Tibial artery (tissue), 4 donors: Measurements from ENCODE around the gene CDA.

Source experiments
- DNase-seq, 2 donors: peaks; one replicate each; pipeline ENCODE4 v3.0.0-alpha.2; 2019
- H3K27ac ChIP-seq, 2 donors: fragments of 200-600 bp; sonication (generic) in 1 of 2; 1 replicate in 1 of 2; 2 replicates in 1 of 2; pipeline ENCODE4 v1.5.1; 2018 to 2019; ENCODE audit warnings: mild to moderate bottlenecking in 1 of 2
- H3K27me3 ChIP-seq, 2 donors: fragments of 200-600 bp; sonication (generic) in 1 of 2; one replicate each; pipeline versions ENCODE4 v1.5.1 to v1.6.0; 2016 to 2019
- H3K36me3 ChIP-seq, 3 donors: fragments of 200-600 bp; sonication (generic) in 2 of 3; one replicate each; pipeline ENCODE4 v1.5.1; 2016 to 2019; ENCODE audit warnings: mild to moderate bottlenecking in 2 of 3
- H3K4me1 ChIP-seq, 4 donors: fragments of 200-600 bp; sonication (generic) in 2 of 4; 1 replicate in 3 of 4; 2 replicates in 1 of 4; pipeline ENCODE4 v1.5.1; 2016 to 2019
- H3K4me3 ChIP-seq, 2 donors: fragments of 200-600 bp; sonication (generic) in 1 of 2; 1 replicate in 1 of 2; 2 replicates in 1 of 2; pipeline ENCODE4 v1.5.1; 2018 to 2019; ENCODE audit warnings: mild to moderate bottlenecking in 2 of 2
- H3K9me3 ChIP-seq, 3 donors: fragments of 200-600 bp; sonication (generic) in 1 of 3; one replicate each; pipeline ENCODE4 v1.5.1; 2016 to 2019
- intact Hi-C: fragments of 100-400 bp; cut with DNase I; formaldehyde crosslinking; loops from one replicate; pipeline ENCODE4 v1.15.0; 2023; ENCODE audit warnings: low total_unique reads
- TF ChIP-seq, protein P1 (sequence below), 2 experiments: fragments of 200-600 bp in 1 of 2; fragments of 450-650 bp in 1 of 2; IDR thresholded peaks; one replicate each; pipeline ENCODE4 v1.5.1; 2017 to 2019; ENCODE audit warnings: antibody characterized with exemption in 2 of 2, mild to moderate bottlenecking in 1 of 2, moderate library complexity in 1 of 2

CDA gene

DNA sequence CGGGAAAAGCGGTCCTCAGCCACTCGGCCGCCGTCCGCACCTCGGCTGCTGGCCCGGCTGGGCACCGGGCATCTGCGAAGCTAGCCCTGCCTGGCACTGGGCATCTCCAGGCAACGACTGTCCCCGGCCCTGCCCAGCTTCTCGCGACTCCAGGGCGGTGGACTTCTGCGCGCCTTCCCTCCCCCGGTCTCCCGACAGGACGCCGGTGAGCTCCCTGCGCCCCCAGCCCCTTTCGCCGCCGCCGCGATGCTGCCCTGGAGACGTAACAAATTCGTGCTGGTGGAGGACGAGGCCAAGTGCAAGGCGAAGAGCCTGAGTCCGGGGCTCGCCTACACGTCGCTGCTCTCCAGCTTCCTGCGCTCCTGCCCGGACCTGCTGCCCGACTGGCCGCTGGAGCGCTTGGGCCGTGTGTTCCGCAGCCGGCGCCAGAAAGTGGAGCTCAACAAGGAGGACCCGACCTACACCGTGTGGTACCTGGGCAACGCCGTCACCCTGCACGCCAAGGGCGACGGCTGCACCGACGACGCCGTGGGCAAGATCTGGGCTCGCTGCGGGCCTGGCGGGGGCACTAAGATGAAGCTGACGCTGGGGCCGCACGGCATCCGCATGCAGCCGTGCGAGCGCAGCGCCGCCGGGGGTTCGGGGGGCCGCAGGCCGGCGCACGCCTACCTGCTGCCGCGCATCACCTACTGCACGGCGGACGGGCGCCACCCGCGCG is 36.0 kb upstream of the CDA start:
- H3K27me3 ChIP-seq: peaks cover 0 to 66% of the 10 kb centered on the region in 2 donors
- intact Hi-C loops: no loop called here

DNA sequence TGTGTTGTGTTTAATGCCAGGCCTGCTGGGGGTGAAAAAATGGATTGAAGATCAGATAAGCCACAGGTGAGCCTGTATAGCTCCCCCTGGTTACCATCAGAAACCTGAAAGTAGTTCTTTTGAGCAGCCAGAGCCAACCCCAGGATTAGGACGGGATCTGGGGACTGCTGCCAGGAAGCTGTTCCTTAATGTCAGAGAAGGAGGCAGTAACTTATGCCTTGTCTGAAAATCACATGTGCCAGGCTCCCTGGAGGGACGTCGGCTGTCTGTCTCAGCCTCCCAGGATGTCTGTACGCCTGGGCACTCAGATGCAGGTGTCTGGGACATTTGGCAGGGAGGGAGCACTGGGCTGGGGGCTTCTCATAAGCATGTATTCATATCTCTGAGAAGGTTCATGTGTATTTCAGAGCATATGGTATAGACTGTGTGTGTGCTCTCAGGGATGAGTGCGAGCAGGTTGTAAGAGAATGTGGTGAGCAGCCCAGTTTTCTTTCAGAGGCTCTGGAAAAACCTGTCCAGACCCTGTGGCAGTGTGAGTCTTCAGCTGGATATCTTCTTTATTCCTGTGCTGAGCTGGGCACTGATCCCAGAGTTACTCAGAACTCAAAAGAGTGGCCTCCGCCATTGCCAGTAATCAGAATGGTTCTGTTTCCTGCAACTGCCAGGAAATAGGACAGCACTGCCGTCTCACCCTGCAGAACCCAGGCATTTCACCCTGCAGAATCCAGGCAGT is 33.7 kb upstream of the CDA start:
- Histone ChIP-seq H3K36me3 (no peaks in the 10 kb centered on the region), H3K27ac (no peak overlapping the region), H3K27me3 (peaks cover 0 to 72% of the 10 kb centered on the region in 2 donors), H3K9me3 (no peaks in the 10 kb centered on the region), H3K4me3 (no peak overlapping the region), H3K4me1 (peaks cover 0 to 26% (median 9%) of the 10 kb centered on the region in 4 donors)
- DNase-seq: no peak
- intact Hi-C loops: no loop called here
- TF ChIP-seq, protein P1, sequence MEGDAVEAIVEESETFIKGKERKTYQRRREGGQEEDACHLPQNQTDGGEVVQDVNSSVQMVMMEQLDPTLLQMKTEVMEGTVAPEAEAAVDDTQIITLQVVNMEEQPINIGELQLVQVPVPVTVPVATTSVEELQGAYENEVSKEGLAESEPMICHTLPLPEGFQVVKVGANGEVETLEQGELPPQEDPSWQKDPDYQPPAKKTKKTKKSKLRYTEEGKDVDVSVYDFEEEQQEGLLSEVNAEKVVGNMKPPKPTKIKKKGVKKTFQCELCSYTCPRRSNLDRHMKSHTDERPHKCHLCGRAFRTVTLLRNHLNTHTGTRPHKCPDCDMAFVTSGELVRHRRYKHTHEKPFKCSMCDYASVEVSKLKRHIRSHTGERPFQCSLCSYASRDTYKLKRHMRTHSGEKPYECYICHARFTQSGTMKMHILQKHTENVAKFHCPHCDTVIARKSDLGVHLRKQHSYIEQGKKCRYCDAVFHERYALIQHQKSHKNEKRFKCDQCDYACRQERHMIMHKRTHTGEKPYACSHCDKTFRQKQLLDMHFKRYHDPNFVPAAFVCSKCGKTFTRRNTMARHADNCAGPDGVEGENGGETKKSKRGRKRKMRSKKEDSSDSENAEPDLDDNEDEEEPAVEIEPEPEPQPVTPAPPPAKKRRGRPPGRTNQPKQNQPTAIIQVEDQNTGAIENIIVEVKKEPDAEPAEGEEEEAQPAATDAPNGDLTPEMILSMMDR (IDR thresholded peaks at IDR 0.05): no peak

More for the DNA sequence above, 36.0 kb upstream of the CDA start:
- peaks cover 0 to 26% (median 9%) of the 10 kb centered on the region in 4 donors for H3K4me1 ChIP-seq
- no peaks in the 10 kb centered on the region for H3K9me3 ChIP-seq
- H3K36me3 ChIP-seq: no peaks in the 10 kb centered on the region
- DNase-seq: no peak
- TF ChIP-seq, protein P1 (IDR thresholded peaks at IDR 0.05): no peak
- peak overlapping the region; percentile 27 to 43 for H3K4me3 ChIP-seq
- H3K27ac ChIP-seq: no peak overlapping the region

DNA sequence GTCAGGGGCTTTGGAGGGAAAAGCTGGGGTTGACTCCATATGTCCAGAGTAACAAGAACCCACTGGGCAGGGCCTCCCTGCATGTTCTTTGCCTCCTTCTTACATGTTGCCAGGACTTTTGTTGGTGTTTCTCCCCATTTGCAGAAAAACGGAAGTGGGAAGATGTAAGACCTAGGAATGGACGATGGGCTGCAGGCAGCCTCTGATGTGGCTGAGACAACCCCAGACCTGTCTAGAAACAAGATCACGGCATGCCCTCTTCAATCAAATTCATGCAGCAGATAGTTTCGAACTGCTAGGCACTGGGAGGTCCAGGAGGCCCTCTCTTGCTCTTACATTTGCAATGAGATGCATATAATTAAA is 33.2 kb upstream of the CDA start:
- TF ChIP-seq, protein P1 (IDR thresholded peaks at IDR 0.05): no peak
- Histone ChIP-seq H3K27me3 (peaks cover 0 to 76% of the 10 kb centered on the region in 2 donors), H3K9me3 (no peaks in the 10 kb centered on the region), H3K36me3 (no peaks in the 10 kb centered on the region), H3K4me1 (peaks cover 0 to 26% (median 9%) of the 10 kb centered on the region in 4 donors), H3K4me3 (no peak overlapping the region), H3K27ac (no peak overlapping the region)
- DNase-seq: no peak
- intact Hi-C loops: no loop called here

DNA sequence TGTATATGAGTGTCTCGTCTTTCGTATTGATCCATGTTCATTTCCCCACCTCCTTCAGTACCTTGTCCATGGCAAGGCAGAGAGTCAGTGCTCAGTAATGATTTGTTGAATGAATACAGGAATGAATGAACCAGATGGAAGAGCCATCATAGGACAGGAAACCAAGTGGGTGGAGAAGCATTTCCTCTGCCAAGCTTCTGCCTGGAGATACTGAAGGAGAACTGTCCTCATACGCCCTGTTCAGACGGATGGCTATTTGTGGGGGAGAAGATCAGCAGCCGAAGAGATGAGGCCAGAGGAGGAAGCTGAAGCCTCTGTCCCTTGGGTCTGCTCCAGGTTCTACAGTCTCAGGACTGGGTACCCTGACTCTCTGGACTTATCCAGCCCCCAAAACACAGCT is 30.7 kb upstream of the CDA start:
- TF ChIP-seq, protein P1 (IDR thresholded peaks at IDR 0.05): no peak
- peaks cover 0 to 73% of the 10 kb centered on the region in 2 donors for H3K27me3 ChIP-seq
- DNase-seq: no peak
- H3K4me3 ChIP-seq: no peak overlapping the region
- intact Hi-C loops: no loop called here
- H3K27ac ChIP-seq: no peak overlapping the region
- H3K9me3 ChIP-seq: no peaks in the 10 kb centered on the region
- no peaks in the 10 kb centered on the region for H3K36me3 ChIP-seq
- H3K4me1 ChIP-seq: peaks cover 0 to 15% (median 2%) of the 10 kb centered on the region in 4 donors

DNA sequence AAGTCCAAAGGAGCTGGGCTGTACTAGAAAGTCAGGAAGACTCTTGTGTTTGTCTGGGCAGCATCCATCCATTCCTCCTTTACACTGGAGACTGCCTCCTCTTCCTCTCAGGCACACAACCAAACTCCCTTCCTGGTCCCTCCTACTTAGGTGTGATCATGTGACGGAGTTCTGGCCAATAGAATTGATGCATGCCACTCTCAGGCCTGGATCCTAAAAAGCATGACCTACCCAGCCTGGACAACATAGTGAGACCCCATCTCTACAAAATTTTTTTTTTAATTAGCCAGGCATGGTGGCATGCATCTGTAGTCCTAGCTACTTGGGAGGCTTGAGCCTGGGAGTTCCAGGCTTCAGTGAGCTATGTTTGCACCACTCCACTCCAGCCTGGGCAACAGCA is 27.9 kb upstream of the CDA start:
- H3K9me3 ChIP-seq: no peaks in the 10 kb centered on the region
- intact Hi-C loops: no loop called here
- no peak overlapping the region for H3K27ac ChIP-seq
- H3K36me3 ChIP-seq: no peaks in the 10 kb centered on the region
- H3K27me3 ChIP-seq: peaks cover 0 to 47% of the 10 kb centered on the region in 2 donors
- H3K4me3 ChIP-seq: no peak overlapping the region
- H3K4me1 ChIP-seq: no peaks in the 10 kb centered on the region
- no peak for DNase-seq
- TF ChIP-seq, protein P1 (IDR thresholded peaks at IDR 0.05): no peak
